Measurements from ENCODE around the gene SART1.
"Not testable (repeated sequence)": the region's sequence is repeated elsewhere in the genome, so short reads cannot be mapped to it uniquely, and the experiment has no call there.

SART1 gene

DNA sequence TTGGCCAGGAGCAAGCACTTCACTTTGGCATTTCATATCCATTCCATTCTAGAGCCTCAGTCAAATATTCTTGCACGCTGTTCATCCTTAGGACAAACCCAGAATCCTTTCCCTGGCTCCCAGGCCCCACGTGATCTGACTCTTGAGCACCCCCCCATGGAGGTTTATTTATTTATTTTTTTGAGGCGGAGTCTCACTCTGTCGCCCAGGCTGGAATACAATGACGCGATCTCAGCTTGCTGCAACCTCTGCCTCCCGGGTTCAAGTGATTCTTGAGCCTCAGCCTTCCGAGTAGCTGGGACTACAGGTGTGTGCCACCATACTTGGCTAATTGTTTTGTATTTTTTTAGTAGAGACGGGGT is 29.0 kb upstream of the SART1 start:
- peak; percentile 41 for DNase-seq

DNA sequence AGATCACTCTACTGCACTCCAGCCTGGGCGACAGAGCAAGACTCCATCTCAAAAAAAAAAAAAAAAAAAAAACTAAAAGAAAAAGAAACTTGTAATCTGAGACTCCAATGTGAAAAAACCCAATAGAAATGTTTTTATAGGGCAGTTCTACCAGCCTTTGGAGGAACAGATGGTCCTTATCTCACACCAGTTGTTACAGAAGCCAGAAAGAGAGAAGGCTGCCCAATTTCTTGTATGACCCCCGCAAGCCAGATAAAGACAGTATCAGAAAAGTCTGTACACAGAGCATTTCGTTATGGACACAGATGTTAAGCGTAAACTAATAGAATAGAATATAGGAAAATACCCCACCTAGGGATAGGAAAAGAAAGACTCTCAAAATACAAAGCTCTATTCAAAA is 27.5 kb upstream of the SART1 start:
- DNase-seq, result no peak

DNA sequence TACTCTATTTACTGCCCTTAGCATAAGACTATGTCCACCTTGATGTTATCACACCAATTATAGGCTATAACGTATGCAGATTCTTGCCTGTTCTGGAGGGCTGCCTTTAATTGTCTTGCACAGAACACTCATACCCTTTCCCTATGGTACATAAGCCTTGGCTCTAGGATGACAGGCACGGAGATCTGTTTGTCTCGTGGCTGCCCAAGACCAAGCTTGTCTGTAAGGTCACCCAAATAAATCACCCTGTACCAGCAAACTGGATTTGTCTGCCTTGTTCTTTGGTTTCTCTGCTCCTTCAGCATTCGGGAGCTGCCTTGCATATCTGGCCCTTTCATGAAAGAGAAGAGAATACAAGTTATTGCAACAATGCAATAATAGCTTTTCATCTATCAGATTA is 23.8 kb upstream of the SART1 start:
- DNase-seq, result no peak

DNA sequence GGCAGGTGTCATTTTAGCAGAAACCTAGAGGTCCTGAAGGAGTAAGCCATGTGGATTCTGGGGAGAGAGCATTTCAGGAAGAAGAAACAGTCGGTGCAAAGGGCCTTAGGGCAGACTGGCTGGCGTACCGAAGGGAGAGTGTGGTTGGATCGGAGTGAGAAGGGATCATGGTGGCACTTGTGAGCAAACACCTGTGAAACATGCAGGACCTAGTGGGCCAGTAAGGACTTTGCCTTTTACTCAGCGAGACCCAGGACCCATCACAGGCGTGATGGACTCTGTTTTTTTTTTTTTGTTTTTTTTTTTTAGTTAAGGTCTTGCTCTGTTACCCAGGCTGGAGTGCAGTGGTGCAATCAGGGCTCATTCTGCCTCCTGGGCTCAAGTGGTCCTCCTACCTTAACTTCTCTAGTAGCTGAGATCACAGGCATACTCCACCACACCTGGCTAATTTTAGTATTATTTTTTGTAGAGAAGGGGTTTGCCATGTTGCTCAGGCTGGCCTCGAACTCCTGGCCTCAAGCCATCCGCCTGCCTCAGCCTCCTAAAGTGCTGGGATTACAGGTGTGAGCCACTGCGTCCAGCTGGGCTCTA is 19.7 kb upstream of the SART1 start:
- DNase-seq, result no peak

DNA sequence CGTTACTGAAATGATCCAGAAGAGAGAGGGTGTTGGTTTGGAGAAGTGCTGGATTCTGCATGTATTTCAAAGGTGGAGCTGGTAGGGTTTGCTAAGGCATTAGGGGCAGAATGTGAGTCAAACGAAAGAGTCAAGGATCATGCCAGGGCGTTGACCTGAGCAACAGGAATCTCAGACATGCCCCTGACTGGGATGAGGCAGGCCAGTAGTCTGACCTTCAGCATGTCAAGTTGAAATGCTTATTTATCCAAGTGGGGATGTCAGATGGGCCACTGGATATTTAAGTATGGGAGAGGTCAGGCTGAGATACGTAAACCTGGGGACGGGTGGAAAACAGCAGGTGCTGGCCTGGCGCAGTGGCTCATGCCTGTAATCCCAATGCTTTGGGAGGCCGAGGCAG is 19.0 kb upstream of the SART1 start:
- no peak for DNase-seq

DNA sequence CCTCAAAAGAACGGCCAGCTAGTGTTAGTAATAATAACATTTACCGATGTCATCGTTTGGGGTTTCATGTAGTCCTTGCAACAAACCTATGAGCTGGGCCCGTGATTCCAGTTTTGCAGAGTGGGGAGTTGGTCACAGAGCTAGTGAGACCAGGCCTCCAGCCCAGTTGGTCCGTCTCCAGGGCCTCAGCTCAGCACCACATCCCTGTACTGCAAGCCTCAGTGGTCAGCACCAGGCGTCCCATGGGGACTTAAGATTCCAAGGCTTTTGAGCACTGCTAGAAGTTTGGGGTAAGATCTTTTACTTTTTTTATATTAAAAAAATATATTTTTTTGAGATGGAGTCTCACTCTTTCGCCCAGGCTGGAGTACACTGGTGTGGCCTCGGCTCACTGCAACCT is 17.3 kb upstream of the SART1 start:
- DNase-seq, result no peak

DNA sequence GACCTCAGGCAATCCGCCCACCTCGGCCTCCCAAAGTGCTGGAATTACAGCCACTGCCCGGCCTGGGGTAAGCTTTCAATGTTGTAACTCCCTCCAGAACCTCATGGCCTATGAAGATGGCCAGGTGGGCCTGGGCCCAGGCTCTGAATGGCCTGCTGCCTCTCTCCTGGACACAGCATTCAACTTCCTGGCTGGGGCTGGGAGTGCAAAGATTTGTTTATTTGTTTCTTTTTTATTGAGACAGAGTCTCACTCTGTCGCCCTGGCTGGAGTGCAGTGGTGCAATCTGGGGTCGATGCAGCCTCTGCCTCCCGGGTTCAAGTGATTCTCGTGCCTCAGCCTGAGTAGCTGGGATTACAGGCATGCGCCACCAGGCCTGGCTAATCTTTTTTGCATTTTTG is 16.8 kb upstream of the SART1 start:
- no peak for DNase-seq

DNA sequence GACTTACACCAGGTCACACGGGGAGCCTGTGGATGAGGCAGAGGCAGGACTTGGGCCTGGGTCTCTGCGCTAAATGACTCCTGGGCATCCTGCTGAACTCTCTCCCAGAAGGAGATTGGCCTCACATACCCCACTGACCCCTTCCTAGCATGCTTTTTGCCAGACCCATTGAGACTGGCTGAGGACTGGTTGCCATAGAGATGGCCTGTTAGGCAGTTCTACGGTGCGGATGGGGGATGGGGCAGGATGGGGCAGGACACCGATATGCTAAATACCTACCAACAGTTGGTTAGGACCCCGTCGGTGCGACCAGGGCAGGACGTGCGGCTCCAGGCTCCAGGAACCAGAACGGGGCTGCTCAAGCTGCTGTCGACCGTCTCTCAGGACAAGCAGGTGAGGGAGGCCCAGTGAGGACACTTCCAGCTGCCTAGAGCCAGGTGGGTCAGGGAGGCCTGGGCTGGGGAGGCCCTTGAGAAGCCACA is 16.1 kb upstream of the SART1 start, which contains the start of gene TSGA10IP:
TSGA10IP (plus strand) TSS at position 51 of the 482 bp plus-strand sequence; CDS start at position 247, 196 bp downstream.
- DNase-seq, result no peak

DNA sequence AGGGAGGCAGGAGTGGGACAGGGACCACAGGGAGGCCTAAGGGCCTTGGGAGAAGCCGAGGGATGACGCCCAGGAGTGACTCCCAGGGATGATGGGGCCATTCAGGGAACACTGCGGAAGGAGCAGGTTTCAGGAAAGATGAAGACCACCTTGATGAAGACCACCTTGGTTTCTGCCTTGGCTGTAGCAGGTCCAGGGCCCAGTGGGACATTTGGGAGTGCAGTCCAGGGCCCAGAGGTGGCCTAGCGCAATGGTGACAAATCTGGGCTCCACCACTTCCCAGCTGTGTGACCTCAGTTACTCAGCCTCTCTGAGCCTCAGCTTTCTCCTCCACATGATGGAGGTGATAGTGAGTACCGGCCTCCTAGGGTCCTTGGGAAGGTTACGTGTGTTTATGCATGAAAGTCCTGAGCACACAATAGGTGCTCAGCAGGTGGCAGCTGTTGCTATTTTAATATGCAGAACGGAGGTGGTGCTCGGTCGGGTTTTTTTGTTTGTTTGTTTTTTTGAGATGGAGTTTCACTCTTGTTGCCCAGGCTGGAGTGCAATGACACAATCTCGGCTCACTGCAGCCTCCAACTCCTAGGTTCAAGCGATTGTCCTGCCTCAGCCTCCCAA is 15.5 kb upstream of the SART1 start:
- peak; percentile 27 for DNase-seq

DNA sequence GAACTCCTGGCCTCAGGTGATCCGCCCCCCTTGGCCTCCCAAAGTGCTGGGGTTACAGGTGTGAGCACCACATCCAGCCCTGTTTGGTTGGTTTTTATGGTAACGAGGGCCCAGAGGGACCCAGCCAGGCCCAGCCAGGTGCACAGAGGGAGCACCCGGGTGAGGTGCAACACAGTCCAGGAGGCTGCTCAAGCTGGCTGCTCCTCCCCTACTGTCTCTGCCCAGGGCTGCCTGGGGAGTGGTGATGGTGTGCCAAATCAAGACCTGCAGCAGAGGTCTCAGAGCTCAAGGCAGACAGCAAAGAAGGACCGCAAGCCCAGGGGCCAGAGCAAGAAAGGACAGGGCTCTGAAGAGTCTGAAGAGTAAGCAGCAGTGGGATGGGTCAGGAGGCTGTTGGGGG is 14.9 kb upstream of the SART1 start:
- no peak for DNase-seq

DNA sequence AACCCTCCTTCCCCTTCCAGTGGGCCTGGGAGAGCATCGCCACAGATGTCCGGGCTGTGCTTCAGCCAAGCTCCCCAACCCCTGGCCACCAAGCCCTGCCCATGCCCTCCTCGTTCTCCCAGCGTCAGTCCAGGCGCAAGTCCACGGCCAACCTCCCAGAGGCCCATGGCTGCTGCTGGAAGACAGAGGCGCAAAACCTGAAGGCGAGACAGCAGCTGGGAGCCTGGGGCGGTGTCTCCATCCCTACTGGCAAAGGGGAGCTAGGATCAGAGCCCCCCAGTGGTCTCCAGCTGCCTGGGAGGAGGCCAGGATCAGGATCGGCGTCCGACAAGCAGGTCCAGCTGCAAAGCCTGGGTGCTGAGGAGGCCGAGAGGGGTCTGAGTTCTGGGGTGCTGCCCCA is 14.4 kb upstream of the SART1 start:
- DNase-seq, result no peak

DNA sequence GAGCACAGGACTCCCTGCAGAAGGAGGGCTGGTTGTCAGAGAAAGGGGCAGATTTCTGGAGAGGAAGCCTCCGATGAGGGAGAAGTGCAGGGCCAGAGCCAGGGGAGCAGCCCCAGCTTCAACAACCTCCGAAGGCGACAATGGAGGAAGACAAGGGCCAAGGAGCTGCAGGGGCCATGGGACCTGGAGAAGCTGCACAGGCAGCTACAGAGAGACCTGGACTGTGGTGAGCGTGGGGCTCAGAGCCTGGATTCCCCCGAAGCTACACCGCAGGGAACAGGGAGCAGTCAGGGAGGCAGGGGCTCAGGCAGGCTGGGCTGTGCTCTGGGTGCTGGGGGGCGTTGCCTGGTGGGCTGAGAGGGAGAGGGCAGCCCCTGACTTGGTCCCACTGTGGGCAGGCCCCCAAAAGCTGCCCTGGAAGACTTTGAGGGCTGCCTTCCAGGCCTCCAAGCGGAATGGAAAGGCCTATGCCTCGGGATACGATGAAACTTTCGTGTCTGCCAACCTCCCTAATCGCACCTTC is 13.9 kb upstream of the SART1 start:
- no peak for DNase-seq

DNA sequence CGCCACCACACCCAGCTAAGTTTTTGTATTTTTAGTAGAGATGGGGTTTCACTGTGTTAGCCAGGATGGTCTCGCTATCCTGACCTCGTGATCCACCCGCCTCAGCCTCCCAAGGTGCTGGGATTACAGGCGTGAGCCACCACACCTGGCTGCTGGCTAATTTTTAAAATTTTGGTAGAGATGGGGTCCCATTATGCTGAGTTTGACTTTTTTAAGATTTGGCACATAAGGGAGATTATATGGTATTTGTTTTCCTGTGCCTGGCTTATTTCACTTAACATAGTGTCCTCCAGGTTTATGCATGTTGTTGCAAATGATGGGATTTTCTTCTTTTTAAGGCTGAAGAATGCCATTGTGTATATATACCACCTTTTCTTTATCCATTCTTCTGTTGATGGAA is 10.8 kb upstream of the SART1 start:
- DNase-seq, result not testable (repeated sequence)

DNA sequence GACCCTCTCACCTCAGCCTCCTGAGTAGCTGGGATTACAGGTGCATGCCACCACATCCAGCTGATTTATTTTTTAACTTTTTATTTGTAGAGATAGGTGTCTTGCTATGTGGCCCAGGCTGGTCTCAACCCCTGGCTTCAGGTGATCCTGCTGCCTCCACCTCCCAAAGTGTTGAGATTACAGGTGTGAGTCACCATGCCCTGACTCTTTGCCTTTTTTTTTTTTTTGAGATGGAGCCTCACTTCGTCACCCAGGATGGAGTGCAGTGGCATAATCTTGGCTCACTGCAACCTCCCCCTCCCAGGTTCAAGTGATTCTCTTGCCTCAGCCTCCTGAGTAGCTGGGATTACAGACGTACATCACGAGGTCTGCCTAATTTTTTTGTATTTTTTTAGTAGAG is 9.9 kb upstream of the SART1 start:
- not testable (repeated sequence) for DNase-seq

DNA sequence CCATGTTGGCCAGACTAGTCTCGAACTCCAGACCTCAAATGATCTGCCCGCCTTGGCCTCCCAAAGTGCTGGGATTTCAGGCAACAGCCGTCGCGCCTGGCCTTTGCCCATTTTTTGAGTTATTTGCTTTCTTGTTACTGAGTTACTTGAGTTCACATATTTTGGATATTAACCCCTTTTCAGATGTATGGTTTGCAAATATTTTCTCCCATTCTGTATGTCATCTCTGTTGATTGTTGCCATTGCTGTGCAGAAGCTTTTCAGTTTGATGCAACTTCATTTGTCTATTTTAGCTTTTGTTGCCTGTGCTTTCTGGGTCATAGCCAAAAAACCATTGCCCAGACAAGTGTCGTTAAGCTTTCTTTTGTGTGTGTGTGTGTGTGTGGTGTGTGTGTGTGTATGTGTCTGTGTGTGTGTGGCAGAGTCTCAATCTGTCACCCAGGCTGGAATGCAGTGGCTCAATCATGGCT is 9.4 kb upstream of the SART1 start:
- DNase-seq, result no peak

DNA sequence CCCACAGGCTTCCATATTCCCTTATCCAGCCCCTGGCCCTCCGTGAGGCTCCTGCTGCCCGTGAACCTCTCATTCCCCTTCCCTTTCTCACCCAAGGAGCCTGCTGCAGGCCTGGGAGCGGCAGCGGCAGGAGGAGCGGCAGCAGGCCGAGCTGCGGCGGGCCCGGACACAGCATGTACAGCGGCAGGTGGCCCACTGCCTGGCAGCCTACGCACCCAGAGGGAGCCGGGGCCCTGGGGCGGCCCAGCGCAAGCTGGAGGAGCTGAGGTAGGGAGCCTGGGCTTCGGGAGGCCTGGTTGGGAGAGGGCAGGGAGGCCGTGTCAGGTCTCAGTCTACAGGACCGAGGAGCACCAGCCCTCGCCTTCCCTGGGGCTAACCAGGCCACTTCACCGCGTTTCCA is 8.1 kb upstream of the SART1 start:
- no peak for DNase-seq

DNA sequence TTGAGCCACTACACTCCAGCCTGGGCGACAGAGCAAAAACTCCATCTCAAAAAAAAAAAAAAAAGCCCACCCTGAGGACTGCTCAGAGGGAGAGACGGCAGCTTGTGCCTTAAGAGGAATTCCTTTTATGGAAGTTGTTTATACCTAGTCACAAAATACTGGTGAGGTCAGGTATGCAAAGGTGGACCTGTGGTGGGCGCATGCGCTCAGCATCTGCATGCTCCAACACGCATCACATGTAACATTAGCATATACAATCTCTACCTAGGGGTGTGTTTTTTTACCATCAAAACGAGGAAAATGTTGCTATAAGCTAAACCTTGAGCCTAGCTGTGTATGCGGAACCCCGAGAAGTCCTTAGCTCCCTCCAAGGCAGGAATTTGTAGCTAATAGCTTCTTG is 6.8 kb upstream of the SART1 start:
- DNase-seq, result no peak

DNA sequence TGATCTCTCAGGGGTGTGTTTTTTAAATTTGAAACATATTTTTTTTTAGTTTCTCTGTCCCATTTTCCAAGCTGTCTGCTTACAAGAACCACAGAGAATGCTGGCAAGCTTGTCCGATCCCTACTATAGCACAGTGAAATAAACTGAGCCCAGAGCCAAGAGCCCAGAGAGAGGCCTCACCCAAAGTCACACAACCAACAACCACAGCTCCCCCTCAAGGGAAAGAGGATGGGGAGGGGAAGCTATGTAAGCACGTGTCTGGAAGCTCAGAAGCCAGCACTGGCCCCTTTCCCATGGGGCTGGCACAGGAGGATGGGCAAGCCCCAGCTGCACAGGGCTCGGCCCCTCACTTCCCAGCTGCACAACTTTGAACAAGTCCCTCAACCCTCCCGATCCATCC is 3.2 kb upstream of the SART1 start:
- no peak for DNase-seq

DNA sequence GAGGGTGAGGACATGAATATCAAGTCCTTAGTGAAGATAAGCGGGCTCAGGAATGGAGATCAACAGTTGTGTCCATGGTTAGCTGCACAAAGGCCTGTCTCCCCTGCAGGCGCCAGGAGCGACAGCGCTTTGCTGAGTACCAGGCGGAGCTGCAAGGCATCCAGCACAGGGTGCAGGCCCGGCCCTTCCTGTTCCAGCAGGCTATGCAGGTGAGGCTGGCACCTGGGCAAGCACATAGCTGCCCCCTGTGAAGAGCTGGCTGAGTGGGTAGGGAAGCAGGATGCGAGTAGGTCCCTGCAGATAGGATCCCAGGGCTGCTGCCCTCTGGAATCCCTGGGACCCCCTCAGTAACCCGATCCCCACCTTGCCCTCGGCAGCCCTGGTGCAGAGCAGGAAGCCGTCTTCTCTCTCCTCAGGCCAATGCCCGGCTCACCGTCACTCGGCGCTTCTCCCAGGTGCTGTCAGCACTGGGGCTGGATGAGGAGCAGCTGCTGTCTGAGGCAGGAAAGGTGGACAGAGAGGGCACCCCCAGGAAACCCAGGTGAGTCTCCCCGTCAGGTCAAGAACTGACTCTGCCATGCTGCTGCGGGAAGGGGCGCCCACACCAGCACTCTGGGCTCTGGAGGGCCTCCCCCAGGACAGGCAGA is 2.6 kb upstream of the SART1 start:
- DNase-seq, result peak; percentile 34

DNA sequence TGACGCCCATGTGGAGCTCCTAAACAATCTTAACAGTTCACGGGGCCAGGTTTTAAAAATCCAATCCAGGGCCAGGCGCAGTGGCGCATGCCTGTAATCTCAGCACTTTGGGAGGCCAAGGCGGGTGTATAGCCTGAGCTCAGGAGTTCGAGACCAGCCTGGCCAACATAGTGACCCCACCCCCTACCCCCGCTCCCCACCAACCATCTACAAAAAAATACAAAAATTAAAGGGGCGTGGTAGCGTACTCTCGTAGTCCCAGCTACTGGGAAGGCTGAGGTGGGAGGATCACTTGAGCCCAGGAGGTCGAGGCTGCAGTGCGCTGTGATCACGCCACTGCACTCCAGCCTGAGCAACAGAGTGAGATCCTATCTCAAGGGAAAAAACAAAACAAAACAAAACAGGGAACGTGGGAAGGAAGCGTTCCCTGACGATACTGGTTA is 689 bp upstream of the SART1 start:
- no peak for DNase-seq

DNA sequence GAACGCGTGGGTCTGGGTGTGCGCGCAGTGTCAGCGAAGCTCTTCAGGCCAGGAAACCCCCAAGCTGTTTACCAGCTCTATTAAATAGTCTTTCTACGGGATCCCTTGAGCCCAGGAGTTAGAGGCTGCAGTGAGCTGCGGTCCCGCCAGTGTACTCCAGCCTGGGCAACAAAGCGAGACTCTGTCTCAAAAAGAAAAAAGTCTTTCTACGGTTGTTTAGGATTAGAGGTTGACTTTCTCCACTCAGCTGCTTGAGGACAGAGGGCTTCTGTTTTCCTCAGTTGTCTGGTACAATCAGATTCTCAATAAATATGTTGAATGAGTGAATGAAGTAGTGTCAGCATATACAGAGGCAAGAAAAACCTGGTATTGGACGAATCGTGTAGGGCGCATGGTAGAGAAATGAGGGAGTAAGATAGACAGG is 619 bp downstream of the SART1 start:
- DNase-seq, result no peak

DNA sequence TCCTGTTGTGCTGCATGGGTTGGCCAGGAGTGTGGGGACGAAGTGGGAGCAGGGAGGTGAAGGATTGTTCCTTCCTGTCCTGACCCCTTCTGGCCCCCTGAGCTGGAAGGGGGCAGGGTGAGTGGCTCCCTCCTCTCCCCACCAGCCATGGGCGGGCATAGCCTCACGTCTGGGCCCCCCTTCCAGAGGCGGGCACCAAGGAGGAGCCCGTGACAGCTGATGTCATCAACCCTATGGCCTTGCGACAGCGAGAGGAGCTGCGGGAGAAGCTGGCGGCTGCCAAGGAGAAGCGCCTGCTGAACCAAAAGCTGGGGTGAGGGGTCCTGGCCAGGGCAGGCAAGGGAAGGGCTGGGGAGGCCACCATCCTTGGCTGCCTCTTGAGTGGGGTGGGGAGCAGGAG is 3.4 kb downstream of the SART1 start:
- DNase-seq, result no peak

DNA sequence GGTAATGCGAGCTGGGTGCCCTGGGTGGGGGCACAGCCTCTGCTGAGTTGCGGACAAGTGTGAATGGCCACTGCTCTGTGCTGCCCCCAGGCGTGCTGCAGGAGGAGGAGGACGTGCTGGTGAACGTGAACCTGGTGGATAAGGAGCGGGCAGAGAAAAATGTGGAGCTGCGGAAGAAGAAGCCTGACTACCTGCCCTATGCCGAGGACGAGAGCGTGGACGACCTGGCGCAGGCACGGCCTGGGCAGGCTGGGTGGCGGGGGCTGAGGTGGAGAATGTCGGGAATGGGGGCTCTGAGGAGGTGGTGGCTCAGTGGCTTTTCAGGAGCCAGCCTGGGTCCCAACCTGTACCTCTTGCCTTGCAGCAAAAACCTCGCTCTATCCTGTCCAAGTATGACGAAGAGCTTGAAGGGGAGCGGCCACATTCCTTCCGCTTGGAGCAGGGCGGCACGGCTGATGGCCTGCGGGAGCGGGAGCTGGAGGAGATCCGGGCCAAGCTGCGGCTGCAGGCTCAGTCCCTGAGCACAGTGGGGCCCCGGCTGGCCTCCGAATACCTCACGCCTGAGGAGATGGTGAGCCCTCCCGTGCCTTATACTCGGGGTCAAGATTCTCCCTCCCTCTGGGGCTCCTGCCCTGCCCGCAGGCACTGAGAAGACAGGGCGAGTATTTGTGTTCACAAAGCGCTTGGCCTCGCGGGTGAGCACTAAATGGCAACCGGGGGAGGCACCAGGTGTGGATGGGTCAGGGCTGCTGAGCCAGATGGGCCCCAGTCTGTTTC is 4.6 kb downstream of the SART1 start:
- no peak for DNase-seq
